A673 (cell line): ENCODE measurements around the gene INTS11. TPM values are rescaled to one million over a fixed set of nuclear protein-coding genes. Genes with fewer than 3 reads are reported as not detected.

Experiments used
- BruUV-seq: library from RNA; stranded (reverse); fragments of 400-500 nt; replicated peaks from 2 replicates; lab custom pipeline; 2021; lab: Mats Ljungman, UMichigan
- CTCF ChIA-PET: fragments of 300-600 bp; sonication (Branson Sonifier 250); formaldehyde crosslinking; loops from one replicate; lab custom pipeline; 2022; ENCODE audit warnings: antibody characterized with exemption; lab: Charles Lee
- POLR2A ChIA-PET: fragments of 300-600 bp; sonication (Branson Sonifier 250); formaldehyde crosslinking; loops from one replicate; lab custom pipeline; 2022; ENCODE audit warnings: antibody characterized with exemption; ENCODE audit not compliant: low non-redundant PET; lab: Charles Lee
- DNase-seq: peaks from one replicate; pipeline ENCODE4 v3.0.0-alpha.2; 2015; ENCODE audit warnings: low spot score
- H3K27ac ChIP-seq: fragments of 200-600 bp; sonication (generic); 2 replicates; pipeline ENCODE4 v1.5.1; 2016; ENCODE audit warnings: mixed run types, low read depth, mild to moderate bottlenecking, mixed read lengths, antibody characterized with exemption, low read length; ENCODE audit not compliant: poor library complexity, severe bottlenecking
- H3K27me3 ChIP-seq: fragments of 200-600 bp; sonication (generic); replicated peaks from 2 replicates; pipeline ENCODE4 v1.6.1; 2017; ENCODE audit warnings: mixed run types, low read depth, mild to moderate bottlenecking, mixed read lengths, antibody characterized with exemption, low read length; ENCODE audit not compliant: insufficient read depth, poor library complexity
- H3K36me3 ChIP-seq: fragments of 200-600 bp; sonication (generic); 2 replicates; pipeline ENCODE4 v1.6.1; 2016; ENCODE audit warnings: mixed run types, mild to moderate bottlenecking, mixed read lengths, antibody characterized with exemption, low read length; ENCODE audit not compliant: insufficient read depth, poor library complexity, severe bottlenecking
- H3K4me1 ChIP-seq: fragments of 200-600 bp; sonication (generic); 2 replicates; pipeline ENCODE4 v1.6.1; 2017; ENCODE audit warnings: mixed run types, mild to moderate bottlenecking, mixed read lengths, antibody characterized with exemption, low read length; ENCODE audit not compliant: insufficient read depth, poor library complexity, severe bottlenecking
- H3K4me3 ChIP-seq: fragments of 200-600 bp; sonication (generic); 2 replicates; pipeline ENCODE4 v1.5.1; 2016; ENCODE audit warnings: low read depth, mixed run types, mild to moderate bottlenecking, mixed read lengths, low read length; ENCODE audit not compliant: poor library complexity, severe bottlenecking
- H3K9me3 ChIP-seq: fragments of 200-600 bp; sonication (generic); 2 replicates; pipeline ENCODE4 v1.6.1; 2016; ENCODE audit warnings: mixed run types, low read depth, mild to moderate bottlenecking, mixed read lengths, antibody characterized with exemption, low read length; ENCODE audit not compliant: poor library complexity, severe bottlenecking
- CTCF ChIP-seq: fragments of 300-800, 200-600 bp; sonication (generic); conservative IDR thresholded peaks from 2 replicates; pipeline ENCODE4 v1.5.1; 2017; ENCODE audit warnings: low read depth, mild to moderate bottlenecking, antibody characterized with exemption, low read length, moderate library complexity, mixed read lengths
- EZH2 ChIP-seq: fragments of 200-600 bp; sonication (generic); IDR thresholded peaks from 2 replicates; pipeline ENCODE4 v1.6.1; 2017; ENCODE audit warnings: borderline replicate concordance, low read depth, mild to moderate bottlenecking, mixed read lengths, antibody characterized with exemption, low read length; ENCODE audit not compliant: poor library complexity, severe bottlenecking
- intact Hi-C: fragments of 100-400 bp; cut with micrococcal nuclease; formaldehyde crosslinking; loops from one replicate; pipeline ENCODE4 v1.10.0; 2022; ENCODE audit not compliant: unreplicated experiment
- total RNA-seq: library from RNA; stranded (reverse); gene quantifications from 2 replicates; pipeline ENCODE4 v1.2.3, GENCODE V29; 2021

INTS11 gene
- total RNA-seq, 1 experiment from 2014 or later, result 156 TPM

GRCh38 chr1:1311107-1312104, 13.1 kb downstream of the INTS11 start:
- Histone ChIP-seq H3K27me3 (no peaks in the 10 kb centered on the region), H3K9me3 (no peaks in the 10 kb centered on the region), H3K36me3 (peaks cover 36% of the 10 kb centered on the region), H3K4me3 (no peak overlapping the region), H3K27ac (no peak overlapping the region), H3K4me1 (peaks cover 12% of the 10 kb centered on the region)
- POLR2A ChIA-PET, result interaction anchor here (0.6 kb wide), 1 partner anchor 431 kb away, joined by 4 read pairs; no protein-coding TSS in a partner anchor
- DNase-seq, result no peak
- CTCF ChIA-PET, result no interaction called here
- TF ChIP-seq CTCF (no peak), EZH2 (no peak)
- intact Hi-C loops, result no loop called here
- BruUV-seq, result TSS peak; percentile 28

- BruUV-seq, result no TSS peak
- Histone ChIP-seq H3K4me1 (peaks cover 21% of the 10 kb centered on the region), H3K9me3 (no peaks in the 10 kb centered on the region), H3K27ac (no peak overlapping the region), H3K4me3 (no peak overlapping the region), H3K27me3 (no peaks in the 10 kb centered on the region), H3K36me3 (peaks cover 36% of the 10 kb centered on the region)
- DNase-seq, result no peak
- intact Hi-C loops, result no loop called here
- CTCF ChIA-PET, result no interaction called here
- no peak for TF ChIP-seq CTCF
- no peak for TF ChIP-seq EZH2
- POLR2A ChIA-PET, result interaction anchor here (0.6 kb wide), 1 partner anchor 432 kb away, joined by 4 read pairs; no protein-coding TSS in a partner anchor
Observed at GRCh38 chr1:1310476-1311053, 13.9 kb downstream of the INTS11 start.

GRCh38 chr1:1310109-1310385, 14.4 kb downstream of the INTS11 start:
- ChIA-PET POLR2A (no interaction called here), CTCF (no interaction called here)
- Histone ChIP-seq H3K4me1 (peaks cover 26% of the 10 kb centered on the region), H3K27ac (no peak overlapping the region), H3K4me3 (peak overlapping the region; percentile 88), H3K27me3 (no peaks in the 10 kb centered on the region), H3K9me3 (no peaks in the 10 kb centered on the region), H3K36me3 (peaks cover 33% of the 10 kb centered on the region)
- intact Hi-C loops, result no loop called here
- no TSS peak for BruUV-seq
- no peak for DNase-seq
- TF ChIP-seq EZH2 (no peak), CTCF (no peak)
